ENCODE results near the gene TPM1. TPM values are rescaled to one million over a fixed set of nuclear protein-coding genes. Genes with fewer than 3 reads are reported as not detected.
A peak's percentile ranks its signal among the peaks of the same experiment; 100 is the strongest.

Gene TPM1
- total and polyA plus RNA-seq, 2 experiments from 2014 or later, result 2,012 to 3,072 TPM

GRCh38 chr15:63048115-63048775 is 5.7 kb downstream of the TPM1 start:
- Histone ChIP-seq H4K20me1 (ENCODE audit: insufficient read depth) (no peaks in the 10 kb centered on the region; the same call in 1 of the 2 replicates), H3K9ac (peak overlapping the region; percentile 97), H3K9me3 (ENCODE audit: low read depth) (no peaks in the 10 kb centered on the region), H3K4me2 (ENCODE audit: unreplicated experiment) (peak overlapping the region; percentile 74), H3K9me2 (ENCODE audit: insufficient read depth) (no peaks in the 10 kb centered on the region), H3K27me3 (replicated peaks; ENCODE audit: insufficient read depth) (no peaks in the 10 kb centered on the region), H3K4me1 (ENCODE audit: insufficient read depth) (peaks cover 64% of the 10 kb centered on the region), H3F3A (ENCODE audit: insufficient read depth) (peaks cover 87% of the 10 kb centered on the region), H3K79me2 (ENCODE audit: insufficient read depth) (peaks cover 97% of the 10 kb centered on the region), H3K4me3 (peak overlapping the region; percentile 99), H3K36me3 (ENCODE audit: low read depth) (peaks cover 68% of the 10 kb centered on the region), H2AFZ (no peak overlapping the region), H3K27ac (peak overlapping the region; percentile 71)
- in situ Hi-C loops (cut with MboI), result no loop called here
- 1% methylated on average over 32 to 68 of the region's 75 CpGs for WGBS, 2 experiments (ENCODE audit: low coverage in 1 of 2, low lambda C conversion rate in 2 of 2, missing lambda C conversion rate in 2 of 2)
- no peak for TF ChIP-seq EZH2phosphoT487 (IDR thresholded peaks at IDR 0.05; ENCODE audit: insufficient read depth, low read depth)
- no peak for TF ChIP-seq EZH2 (IDR thresholded peaks at IDR 0.05; ENCODE audit: insufficient read depth, poor library complexity, severe bottlenecking)
- peak; percentile 96 for DNase-seq

- no peak overlapping the region for H2AFZ ChIP-seq
- H3K79me2 ChIP-seq (ENCODE audit: insufficient read depth), result peaks cover 97% of the 10 kb centered on the region
- 2 to 5% methylated on average over 36 to 38 of the region's 38 CpGs for WGBS, 2 experiments (ENCODE audit: low coverage in 1 of 2, low lambda C conversion rate in 2 of 2, missing lambda C conversion rate in 2 of 2)
- H3F3A ChIP-seq (ENCODE audit: insufficient read depth), result peaks cover 92% of the 10 kb centered on the region
- no peaks in the 10 kb centered on the region for H3K27me3 ChIP-seq (replicated peaks; ENCODE audit: insufficient read depth)
- H3K27ac ChIP-seq, result peak overlapping the region; percentile 71
- no peaks in the 10 kb centered on the region for H3K9me2 ChIP-seq (ENCODE audit: insufficient read depth)
- peaks cover 65% of the 10 kb centered on the region for H3K36me3 ChIP-seq (ENCODE audit: low read depth)
- H3K9ac ChIP-seq, result peak overlapping the region; percentile 97
- H3K4me2 ChIP-seq (ENCODE audit: unreplicated experiment), result peak overlapping the region; percentile 74
- H3K9me3 ChIP-seq (ENCODE audit: low read depth), result no peaks in the 10 kb centered on the region
- peak; percentile 75 for DNase-seq
- TF ChIP-seq EZH2 (IDR thresholded peaks at IDR 0.05; ENCODE audit: insufficient read depth, poor library complexity, severe bottlenecking) (no peak), EZH2phosphoT487 (IDR thresholded peaks at IDR 0.05; ENCODE audit: insufficient read depth, low read depth) (no peak)
- in situ Hi-C loops (cut with MboI), result no loop called here
- peaks cover 72% of the 10 kb centered on the region for H3K4me1 ChIP-seq (ENCODE audit: insufficient read depth)
- peak overlapping the region; percentile 99 for H3K4me3 ChIP-seq
- no peaks in the 10 kb centered on the region; the same call in 1 of the 2 replicates for H4K20me1 ChIP-seq (ENCODE audit: insufficient read depth)
Observed at GRCh38 chr15:63048776-63049665, 6.5 kb downstream of the TPM1 start.

- Histone ChIP-seq H3K4me1 (ENCODE audit: insufficient read depth) (peaks cover 80% of the 10 kb centered on the region), H3K9me2 (ENCODE audit: insufficient read depth) (no peaks in the 10 kb centered on the region), H3K9me3 (ENCODE audit: low read depth) (no peaks in the 10 kb centered on the region), H3K79me2 (ENCODE audit: insufficient read depth) (peaks cover 97% of the 10 kb centered on the region), H2AFZ (no peak overlapping the region), H4K20me1 (ENCODE audit: insufficient read depth) (no peaks in the 10 kb centered on the region; the same call in 1 of the 2 replicates), H3K27me3 (replicated peaks; ENCODE audit: insufficient read depth) (no peaks in the 10 kb centered on the region), H3K4me3 (peak overlapping the region; percentile 99), H3F3A (ENCODE audit: insufficient read depth) (peaks cover 92% of the 10 kb centered on the region), H3K4me2 (ENCODE audit: unreplicated experiment) (peak overlapping the region; percentile 74), H3K27ac (peak overlapping the region; percentile 71), H3K36me3 (ENCODE audit: low read depth) (peaks cover 59% of the 10 kb centered on the region), H3K9ac (peak overlapping the region; percentile 97)
- in situ Hi-C loops (cut with MboI), result no loop called here
- WGBS, 2 experiments (ENCODE audit: low coverage in 1 of 2, low lambda C conversion rate in 2 of 2, missing lambda C conversion rate in 2 of 2), result 62 to 66% methylated on average over 8 of the region's 8 CpGs
- no peak for TF ChIP-seq EZH2phosphoT487 (IDR thresholded peaks at IDR 0.05; ENCODE audit: insufficient read depth, low read depth)
- peak; percentile 48 for DNase-seq
Observed at GRCh38 chr15:63049783-63050371, 7.3 kb downstream of the TPM1 start.

GRCh38 chr15:63050731-63051155 is 8.2 kb downstream of the TPM1 start:
- H3K9ac ChIP-seq, result peak overlapping the region; percentile 97
- H3K4me1 ChIP-seq (ENCODE audit: insufficient read depth), result peaks cover 86% of the 10 kb centered on the region
- H3K79me2 ChIP-seq (ENCODE audit: insufficient read depth), result peaks cover 97% of the 10 kb centered on the region
- H3K4me2 ChIP-seq (ENCODE audit: unreplicated experiment), result peak overlapping the region; percentile 74
- no peak for TF ChIP-seq EZH2 (IDR thresholded peaks at IDR 0.05; ENCODE audit: insufficient read depth, poor library complexity, severe bottlenecking)
- TF ChIP-seq EZH2phosphoT487 (IDR thresholded peaks at IDR 0.05; ENCODE audit: insufficient read depth, low read depth), result no peak
- H3K9me2 ChIP-seq (ENCODE audit: insufficient read depth), result no peaks in the 10 kb centered on the region
- in situ Hi-C loops (cut with MboI), result no loop called here
- peak overlapping the region; percentile 71 for H3K27ac ChIP-seq
- peak; percentile 85 for DNase-seq
- no peak overlapping the region for H2AFZ ChIP-seq
- no peaks in the 10 kb centered on the region for H3K27me3 ChIP-seq (replicated peaks; ENCODE audit: insufficient read depth)
- peak overlapping the region; percentile 99 for H3K4me3 ChIP-seq
- peaks cover 57% of the 10 kb centered on the region for H3K36me3 ChIP-seq (ENCODE audit: low read depth)
- H3K9me3 ChIP-seq (ENCODE audit: low read depth), result no peaks in the 10 kb centered on the region
- H4K20me1 ChIP-seq (ENCODE audit: insufficient read depth), result peaks cover 5% of the 10 kb centered on the region; the same call in 1 of the 2 replicates
- H3F3A ChIP-seq (ENCODE audit: insufficient read depth), result peaks cover 92% of the 10 kb centered on the region

All from GM23248 (cell line).